ENCODE measurements around the gene AFAP1L1.

Gene AFAP1L1

DNA sequence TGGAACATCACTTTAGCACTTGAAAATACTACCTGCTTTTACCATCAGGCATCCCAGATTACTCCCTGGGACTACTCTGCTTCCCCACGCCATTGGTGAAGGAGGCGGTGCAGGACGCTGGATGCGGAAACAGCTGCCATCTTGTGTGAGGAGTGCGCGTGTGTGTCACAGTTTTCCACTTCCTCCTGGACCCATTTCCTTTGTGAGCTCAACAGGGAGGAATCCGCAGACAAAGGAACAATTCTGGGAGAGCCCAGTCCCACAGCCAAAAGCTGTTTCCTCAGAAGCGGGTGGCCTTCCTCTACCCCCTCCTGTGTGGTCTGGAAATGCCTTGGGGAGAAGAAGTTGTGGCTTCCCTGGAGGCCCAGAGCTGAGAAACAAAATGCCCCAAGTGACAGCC is 16.8 kb downstream of the AFAP1L1 start:
- DNase-seq, result no peak

DNA sequence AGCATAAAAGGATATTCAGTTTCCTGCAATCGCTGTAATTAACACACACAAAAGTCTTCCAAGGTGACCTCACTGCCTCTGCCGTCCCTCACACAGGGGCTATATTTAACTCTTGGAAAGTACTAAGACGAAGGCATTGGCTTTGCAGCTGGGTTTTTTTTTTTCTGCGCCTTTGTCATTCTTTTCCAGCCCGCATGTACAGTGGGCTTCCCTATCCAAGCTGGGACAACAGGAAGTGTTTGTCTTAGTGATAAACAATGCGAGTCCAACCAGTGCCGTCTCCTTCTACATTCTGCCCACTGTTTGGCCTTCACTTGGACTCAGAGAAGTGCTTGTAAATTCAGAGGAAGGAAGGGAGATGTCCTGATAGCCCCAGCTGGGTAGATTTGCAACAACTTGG is 17.6 kb downstream of the AFAP1L1 start:
- no peak for DNase-seq

DNA sequence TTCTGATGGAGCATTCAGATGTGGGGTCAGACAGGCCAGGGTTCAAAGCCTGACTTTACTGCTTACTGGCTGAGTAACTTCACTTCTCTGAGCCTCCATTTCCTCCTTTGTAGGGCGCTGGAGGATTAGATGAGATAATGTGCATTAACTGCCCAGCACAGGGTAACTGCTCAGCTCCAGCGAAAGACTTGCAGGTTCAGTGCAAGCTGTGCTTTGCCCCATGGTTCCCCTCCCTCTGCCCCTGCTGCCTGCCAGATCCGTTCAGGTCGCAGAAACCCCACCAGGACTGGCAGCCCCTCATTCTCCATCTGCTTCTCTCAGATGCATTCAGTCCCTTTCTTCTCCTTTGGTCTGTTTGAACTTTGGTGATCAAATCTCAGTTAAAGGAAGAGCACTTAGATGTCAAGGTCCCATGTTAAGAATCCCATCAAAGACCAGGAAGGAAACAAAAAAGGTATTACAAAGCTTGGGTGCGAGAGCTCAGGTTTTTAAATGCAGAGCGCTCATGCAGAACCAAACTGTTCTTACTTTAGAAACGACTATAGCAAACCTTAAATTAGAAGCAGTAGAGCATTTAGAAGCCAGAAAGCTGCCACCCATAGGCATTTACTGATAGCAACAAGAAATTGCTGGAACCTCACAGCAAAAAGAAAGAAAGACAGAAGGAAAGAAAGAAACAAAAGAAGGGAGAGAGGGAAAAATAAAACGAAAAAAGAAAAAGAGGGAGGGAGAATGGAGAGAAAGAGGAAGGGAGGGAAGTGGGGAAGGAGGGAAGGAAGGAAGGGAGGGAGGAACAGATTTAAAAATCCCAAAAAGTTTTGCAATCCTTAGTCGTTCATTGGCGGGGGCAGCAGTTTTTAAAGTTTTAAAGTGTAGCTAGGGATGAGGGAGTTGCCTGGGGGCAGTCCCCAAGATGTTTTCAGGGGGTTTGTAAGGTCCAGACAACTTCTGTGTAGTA is 23.5 kb downstream of the AFAP1L1 start:
- no peak for DNase-seq

DNA sequence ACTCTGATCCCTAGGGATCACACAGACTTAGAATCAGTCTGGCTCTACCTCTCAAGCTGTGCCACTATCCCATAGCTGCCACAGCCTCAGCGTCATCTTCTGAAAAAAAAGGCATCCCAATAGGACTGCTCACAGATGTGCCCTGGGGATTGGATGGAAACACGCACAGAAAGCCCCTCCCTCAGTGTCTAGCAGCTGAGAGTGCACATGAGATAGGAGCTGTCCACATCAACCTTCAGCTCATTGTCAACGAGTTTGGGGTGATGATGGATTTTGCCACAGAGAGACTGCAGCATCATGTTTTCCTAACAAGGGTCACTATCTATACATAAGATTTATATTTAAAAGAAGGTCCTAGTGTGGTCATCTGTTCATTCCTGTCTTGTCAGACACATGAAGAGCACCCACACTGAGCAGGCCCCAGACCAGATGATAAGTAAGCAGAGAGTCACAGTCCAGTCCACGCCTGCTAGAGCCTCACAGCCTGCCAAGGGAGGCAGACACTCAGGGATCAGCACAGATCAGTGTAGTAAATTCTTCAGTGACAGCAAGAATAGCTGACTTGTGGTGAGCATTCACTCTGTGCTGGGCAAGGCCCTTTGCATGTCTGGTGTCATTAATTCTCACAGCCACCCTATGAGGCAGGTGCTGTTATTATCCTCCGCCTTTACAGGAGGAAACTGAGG is 25.8 kb downstream of the AFAP1L1 start:
- DNase-seq, result no peak

DNA sequence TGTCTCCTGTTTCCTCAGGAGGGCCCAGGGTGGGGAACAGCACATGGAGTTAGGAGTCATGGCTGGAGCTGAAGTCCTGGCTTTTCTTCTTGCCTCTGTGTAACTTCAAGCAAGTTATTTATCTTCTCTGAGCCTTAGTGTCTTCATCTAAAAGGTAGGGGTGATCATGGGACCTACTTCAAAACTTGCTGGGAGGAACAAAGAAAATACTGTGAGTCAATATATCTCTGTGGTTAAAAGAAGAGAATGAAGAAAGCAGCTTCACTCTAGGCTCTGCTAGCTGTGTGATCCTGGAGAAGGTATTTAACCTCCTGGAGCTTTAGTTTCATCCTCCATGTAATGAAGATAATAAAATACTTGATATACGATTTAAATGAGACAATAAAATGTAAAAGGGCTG is 26.5 kb downstream of the AFAP1L1 start:
- no peak for DNase-seq

DNA sequence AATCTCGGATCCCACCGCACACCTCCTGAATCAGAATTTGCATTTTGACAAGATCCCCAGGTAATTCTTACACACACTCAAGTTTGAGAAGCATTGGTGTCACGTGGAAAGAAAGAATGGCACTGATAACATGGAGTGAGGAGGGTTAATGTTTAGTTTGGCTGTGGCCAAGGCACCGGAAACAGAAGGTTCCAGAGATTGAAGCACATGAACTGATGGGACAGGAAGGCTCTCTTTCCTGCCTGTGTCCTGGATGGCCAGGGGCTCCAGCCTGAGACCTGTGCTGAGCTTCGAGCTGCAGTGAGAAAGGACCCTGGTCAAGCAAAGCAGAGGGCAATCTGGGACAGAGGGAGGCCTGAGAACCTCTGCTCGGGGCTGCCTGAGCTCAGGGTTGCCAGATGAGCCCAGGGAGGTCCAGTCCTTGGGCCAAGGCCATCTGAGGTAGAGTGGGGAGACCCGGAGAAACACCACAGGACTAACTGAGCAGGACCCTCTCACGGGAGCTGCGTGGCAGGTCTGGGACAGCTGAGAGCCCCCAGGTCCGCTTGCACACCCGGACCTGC is 27.3 kb downstream of the AFAP1L1 start:
- DNase-seq, result no peak

DNA sequence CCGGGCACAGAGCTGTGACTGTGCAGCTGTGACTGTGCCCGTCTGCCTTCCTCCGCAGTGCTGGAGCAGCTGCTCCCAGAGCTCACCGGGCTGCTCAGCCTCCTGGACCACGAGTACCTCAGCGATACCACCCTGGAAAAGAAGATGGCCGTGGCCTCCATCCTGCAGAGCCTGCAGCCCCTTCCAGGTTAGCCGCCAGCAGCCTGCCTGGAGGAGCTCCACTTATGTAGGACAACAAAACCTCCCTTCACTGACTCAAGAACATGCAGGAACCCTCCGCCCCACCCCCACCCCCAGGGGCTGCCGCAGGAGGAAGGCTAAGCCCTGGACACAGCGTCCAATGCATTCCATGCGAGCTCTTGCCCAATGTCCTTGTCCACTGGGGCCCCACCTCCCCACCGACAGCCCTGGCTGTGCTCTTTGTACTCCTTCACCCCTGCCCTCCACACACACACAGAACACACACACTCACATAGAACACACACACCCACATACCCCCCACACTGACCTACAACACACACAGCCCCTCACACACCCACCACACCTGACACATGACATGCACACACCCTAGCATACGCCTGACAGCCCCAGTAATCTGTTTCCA is 27.9 kb downstream of the AFAP1L1 start:
- no peak for DNase-seq

DNA sequence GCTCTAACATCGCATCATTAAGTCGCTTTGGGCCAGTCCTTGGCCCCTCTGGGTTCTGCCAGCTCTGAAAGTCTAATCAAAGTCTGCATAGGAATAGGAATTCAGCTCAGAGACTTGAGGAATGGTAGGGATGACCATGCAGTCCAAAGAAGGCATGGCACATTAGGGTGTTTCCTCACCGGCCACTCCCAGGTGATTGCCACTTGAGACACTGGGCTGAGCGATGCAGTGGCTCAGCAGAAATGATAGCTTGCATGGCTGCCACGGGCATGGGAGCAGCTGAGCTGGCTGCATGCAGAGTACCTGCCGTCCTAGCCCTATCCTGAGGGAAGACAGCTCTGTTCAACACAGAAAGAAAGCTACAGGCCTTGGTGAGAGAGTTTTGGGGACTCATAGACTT is 28.8 kb downstream of the AFAP1L1 start:
- DNase-seq, result no peak

DNA sequence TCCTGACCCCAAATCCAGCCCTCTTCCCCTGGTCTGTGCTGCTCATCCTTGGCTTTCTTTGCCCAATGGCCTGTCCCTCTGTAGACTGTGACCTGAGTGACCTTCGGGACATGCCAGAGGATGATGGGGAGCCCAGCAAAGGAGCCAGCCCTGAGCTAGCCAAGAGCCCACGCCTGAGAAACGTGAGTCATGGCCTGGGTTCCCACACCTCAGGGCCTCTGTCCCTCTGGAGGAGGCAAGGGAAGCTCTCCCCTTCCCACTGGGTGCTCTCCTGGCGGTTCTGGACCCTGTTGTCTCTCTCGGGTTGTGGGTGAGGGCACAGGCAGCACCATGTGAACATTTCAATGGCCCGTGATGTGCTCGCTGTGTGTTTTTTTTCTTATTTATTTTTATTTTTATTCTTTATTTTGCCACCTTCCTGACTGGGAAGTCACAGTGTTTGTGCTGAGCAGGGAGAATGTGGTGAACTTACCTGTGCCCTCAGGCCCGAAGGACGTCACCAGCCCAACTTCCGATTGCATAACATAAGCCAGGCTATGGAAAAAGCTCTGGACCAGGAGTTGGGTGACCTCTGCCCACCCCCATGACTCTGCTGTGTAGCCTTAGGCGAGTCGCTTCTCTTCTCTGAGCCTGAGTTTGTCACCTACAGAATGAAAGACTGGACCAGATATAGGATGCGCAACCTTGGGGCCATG is 29.5 kb downstream of the AFAP1L1 start:
- DNase-seq, result no peak

DNA sequence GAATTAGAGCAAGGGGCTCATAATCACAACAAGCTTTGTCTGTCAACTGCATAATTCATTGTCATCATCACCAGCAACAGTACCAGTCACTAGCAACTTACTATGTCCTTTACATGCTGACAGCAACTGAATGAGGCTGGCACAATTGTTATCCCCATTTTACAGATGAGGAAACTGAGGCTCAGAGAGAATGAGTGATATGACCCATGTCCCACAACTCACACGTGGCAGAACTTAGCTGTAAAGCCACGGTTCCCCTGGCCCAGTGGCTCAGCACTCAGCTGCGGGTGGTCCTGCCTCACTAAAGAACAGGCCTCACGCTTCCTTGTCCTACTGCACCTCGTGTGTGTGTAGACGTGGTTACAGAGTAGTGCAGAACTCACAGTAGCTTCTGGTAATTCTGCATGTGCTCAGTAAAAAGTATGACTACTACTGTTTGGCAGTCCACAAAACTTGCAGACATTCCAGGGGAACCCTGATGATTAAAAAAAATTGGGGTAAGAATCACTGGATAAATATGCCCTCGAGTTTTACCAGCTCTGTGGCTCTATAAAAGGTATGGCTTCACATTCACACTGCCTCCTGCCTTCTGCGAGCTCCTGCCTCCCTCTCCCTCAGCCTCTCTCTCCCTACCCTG is 30.2 kb downstream of the AFAP1L1 start:
- no peak for DNase-seq

DNA sequence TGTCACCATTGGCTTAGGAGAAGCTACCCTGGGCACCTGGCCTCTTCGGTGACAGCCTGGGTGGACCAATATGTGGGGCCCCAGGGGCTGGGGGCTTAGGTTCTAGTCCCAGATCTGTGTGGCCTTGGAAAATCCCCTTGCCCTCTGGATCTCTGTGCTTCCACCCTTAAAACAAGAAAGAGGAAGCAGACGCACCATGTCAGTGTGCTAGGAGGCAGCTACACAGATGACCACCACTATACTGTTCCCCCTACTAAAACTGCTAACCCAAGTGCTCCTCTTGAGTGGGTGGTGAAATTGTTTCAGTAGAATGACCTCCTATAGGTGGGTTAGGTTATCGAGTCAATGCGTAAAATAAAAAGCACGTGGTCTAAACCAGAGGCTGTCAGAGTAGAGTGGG is 31.0 kb downstream of the AFAP1L1 start:
- no peak for DNase-seq

DNA sequence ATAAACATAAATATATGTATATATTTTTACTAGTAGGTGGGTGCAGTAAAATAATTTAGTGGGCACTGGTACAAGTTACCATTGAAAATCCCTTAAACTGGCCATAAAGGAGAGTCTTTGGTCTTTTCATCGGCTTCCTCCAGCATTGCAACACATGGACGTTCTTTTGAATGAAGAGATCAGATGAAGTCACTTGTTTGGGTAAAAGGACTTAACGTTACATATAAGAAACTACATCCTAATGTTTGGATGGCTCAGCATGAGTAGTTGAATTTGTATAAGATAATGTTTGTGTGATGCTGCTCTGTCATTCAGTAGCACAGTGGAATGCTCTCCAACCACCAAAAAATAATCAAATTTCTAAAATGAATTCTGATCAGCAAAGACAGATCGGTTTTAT is 31.6 kb downstream of the AFAP1L1 start:
- no peak for DNase-seq

DNA sequence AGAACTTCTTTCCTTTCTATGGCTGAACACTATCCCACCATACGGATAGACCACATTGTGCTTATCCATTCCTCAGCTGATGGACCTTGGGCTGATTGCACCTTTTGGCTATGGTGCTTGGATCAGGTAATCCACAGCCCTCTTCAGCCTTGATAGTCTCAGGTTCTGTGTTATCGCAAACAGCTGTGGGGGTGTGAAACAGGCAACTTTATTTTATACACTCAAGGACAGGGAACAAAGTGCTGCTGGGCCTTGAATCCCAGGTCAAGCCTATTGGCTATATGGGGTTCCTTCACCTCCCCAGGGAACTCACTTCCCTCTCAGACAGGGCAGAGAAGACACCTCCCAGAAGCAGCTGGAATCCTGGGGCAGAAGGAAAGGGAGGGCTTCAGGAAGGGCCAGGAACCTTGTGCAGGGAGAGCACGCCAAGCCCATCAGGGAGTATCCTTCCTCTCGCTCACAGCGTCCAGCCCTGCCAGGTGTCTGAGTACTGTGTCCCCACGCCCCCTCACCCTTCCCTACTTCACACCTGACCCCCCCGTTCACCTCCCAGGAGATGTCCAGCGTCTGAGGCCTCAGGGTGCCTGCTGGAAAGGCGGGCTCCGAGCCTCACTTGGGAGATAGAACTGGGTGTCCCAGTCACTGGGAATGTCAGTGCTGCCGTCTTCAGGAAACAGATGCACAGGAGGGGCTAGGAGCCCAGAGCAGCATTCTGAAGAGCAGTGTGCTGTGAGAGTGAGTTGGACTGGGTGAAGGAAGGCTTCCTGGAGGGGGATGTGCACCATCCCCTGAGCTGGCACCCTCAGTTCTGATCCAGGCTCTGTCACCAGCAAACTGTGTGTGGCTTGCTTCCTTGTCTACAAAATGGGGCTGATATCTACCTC is 32.8 kb downstream of the AFAP1L1 start:
- DNase-seq, result no peak

DNA sequence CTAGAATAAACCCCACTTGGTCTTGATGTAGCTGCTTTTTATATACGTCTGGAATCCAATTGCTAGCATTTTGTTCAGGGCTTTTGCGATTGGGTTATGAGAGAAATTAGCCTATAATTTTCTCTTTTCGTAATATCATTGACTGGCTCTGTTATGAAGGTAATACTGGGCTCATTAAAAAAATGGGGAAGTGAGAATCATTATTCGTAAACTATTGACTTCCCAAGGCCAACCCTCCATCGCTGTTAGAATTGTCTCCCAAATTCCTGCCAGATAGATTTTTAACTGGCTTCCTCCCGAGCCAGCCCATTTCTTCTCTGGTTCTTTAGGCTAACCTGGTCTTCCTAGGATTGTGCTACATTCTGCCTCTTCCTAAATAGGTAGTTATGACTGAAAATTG is 37.7 kb downstream of the AFAP1L1 start:
- DNase-seq, result no peak

DNA sequence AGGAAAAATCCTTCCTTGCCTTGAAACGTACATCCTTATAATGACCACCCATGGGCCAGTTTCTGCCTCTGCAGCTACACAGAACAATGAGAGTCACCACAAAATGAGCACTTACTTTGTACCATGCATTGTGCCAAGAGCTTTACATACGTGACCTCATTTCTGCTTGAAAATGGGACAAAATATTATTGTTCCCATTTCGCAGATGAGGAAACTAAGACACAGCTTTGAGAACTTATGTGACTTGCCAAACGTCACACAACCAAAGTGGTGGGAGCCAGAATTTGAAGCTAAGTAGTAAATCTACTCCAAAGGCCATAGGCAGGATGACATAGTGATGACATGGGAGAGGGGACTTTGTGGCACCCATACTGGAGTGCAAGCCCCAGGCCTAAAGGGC is 38.8 kb downstream of the AFAP1L1 start:
- DNase-seq, result no peak

DNA sequence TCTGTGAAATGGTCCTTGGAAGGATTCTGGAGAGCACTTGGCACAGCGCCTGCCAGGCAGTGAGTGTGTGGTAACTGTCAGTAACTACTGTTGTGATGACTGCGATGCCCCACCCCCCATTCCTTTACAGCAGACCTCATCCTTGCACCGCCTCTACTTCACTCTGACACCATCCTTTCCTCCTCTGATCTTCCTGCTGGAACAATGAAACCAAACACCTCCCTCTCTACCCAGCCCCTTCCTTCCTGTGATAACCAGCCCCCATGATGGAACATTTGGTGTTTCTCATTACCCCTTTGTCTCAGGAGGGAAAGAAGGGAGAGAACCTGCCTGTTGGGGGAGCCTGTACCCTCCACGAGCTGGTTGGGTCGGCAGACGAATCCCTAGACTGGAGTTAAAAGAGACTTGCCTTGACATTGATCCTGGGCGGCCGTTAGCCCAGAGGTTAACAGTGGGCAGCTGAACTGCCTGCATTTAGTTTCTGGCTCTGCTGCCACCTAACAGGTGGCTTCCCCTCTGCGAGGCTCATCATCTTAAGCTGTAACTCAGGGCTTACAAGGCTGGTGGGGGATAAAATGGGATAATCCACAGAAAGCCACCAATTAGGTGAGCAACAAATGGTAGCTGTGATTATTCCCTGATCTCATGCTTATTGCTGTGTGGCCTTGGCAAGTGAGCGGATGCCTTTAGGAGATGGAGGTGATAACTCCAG is 39.4 kb downstream of the AFAP1L1 start:
- DNase-seq, result no peak

DNA sequence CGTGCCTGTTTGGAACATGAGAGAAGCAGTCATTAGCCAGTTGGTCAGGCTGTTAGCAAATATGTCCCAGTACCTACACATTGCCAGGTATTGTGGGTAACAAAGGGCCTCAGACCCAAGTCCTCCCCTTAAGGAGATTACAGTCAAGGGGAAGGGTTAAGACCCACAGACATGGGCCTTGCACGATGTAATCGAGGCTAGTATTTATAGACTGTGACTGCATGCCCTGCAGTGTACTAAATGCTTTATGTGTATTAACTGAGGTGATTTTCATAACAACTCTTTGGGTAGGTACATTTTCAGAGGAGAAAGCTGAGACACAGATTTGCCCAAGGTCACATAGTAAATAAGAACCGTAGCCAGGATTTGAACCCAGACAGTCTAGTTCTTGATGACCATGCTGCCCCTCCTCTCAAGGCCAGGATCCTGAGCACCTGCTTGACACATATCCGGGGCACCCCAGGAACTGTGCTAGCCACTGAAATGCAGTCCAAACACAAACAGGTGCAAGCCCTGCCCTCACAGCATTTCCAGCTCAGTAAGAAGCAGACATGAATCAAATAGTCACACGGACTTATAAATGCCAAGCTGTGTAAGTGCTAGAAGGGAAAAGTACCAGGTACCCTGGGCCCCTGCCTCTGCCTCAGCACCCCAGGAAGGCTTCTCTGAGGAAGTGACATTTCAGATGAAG is 41.6 kb downstream of the AFAP1L1 start:
- no peak for DNase-seq

DNA sequence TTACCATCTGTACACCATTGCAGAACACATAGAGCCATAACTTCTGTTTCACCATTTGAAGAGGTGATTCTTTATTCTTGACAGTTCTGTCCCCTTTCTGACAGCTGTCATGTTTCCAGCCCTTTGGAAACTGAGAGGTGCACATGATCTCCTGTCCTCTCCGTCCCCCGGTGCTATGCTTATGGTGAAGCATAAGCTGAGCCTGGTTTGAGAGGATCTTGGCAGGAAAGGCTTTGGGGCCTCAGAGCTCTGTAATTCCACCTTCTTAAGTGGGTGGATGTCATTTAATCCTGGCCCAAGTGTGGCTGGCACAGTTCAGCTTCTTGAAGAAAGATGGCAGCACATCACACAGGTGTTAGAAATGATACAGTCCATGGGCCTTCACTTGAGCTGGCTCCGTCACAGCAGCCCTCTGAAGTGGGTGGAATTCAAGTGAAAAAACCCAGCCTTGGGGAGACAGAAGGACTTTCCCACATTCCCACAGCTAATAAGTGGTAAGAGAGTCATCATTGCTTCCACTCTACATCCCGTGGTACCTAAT is 43.0 kb downstream of the AFAP1L1 start:
- DNase-seq, result no peak

DNA sequence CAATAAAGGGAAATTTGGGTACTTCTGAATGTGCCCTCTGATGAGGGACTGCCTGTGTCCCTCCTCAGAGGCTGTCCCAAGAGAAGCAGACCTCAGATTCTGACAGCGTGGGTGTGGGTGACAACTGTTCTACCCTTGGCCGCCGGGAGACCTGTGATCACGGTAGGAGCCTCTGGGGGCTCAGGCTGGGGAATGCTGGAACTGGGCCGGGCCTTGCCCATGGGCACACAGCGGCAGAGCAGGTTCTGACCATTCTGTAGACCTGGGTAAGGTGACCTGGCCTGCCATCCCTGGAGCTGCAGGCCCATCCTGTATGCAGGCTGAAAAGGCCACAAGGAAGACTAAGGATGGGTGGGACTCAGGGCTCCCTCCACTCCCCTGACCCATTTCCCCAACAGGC is 44.1 kb downstream of the AFAP1L1 start:
- DNase-seq, result no peak

Measured in stimulated activated CD4-positive, alpha-beta T cell treated with anti-CD3 and anti-CD28 coated beads, Interleukin-1b, Interleukin-23, amount 100 ng/mL, for 48 hours (primary cell).